Measurements from ENCODE around the gene SH3BGRL.

DNA sequence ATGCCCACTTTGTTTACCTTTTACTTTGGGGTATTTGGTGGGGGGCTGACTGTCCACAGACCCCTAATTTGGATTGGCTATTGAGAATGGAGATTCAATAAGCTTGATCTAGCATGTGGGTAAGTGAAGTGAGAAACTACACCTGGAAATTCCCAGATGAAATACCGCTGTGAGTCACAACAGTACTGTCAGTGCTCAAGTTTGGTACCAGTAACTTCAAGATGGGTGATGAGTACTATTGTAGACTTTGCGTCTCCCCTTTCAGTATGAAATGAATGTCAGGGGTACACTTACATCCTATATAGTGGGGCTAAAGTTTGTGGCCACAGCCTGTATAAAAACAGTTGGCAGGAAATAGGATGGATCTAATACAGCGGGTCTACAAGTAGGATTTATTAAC, 33.5 kb upstream of the SH3BGRL start:
- TF ChIP-seq, protein P1, sequence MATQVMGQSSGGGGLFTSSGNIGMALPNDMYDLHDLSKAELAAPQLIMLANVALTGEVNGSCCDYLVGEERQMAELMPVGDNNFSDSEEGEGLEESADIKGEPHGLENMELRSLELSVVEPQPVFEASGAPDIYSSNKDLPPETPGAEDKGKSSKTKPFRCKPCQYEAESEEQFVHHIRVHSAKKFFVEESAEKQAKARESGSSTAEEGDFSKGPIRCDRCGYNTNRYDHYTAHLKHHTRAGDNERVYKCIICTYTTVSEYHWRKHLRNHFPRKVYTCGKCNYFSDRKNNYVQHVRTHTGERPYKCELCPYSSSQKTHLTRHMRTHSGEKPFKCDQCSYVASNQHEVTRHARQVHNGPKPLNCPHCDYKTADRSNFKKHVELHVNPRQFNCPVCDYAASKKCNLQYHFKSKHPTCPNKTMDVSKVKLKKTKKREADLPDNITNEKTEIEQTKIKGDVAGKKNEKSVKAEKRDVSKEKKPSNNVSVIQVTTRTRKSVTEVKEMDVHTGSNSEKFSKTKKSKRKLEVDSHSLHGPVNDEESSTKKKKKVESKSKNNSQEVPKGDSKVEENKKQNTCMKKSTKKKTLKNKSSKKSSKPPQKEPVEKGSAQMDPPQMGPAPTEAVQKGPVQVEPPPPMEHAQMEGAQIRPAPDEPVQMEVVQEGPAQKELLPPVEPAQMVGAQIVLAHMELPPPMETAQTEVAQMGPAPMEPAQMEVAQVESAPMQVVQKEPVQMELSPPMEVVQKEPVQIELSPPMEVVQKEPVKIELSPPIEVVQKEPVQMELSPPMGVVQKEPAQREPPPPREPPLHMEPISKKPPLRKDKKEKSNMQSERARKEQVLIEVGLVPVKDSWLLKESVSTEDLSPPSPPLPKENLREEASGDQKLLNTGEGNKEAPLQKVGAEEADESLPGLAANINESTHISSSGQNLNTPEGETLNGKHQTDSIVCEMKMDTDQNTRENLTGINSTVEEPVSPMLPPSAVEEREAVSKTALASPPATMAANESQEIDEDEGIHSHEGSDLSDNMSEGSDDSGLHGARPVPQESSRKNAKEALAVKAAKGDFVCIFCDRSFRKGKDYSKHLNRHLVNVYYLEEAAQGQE (IDR thresholded peaks at IDR 0.05; ENCODE audit: insufficient replicate concordance, low read depth): no peak
- no peak for TF ChIP-seq POLR2AphosphoS5 (IDR thresholded peaks at IDR 0.05; ENCODE audit: low read depth)
- TF ChIP-seq, protein P2, sequence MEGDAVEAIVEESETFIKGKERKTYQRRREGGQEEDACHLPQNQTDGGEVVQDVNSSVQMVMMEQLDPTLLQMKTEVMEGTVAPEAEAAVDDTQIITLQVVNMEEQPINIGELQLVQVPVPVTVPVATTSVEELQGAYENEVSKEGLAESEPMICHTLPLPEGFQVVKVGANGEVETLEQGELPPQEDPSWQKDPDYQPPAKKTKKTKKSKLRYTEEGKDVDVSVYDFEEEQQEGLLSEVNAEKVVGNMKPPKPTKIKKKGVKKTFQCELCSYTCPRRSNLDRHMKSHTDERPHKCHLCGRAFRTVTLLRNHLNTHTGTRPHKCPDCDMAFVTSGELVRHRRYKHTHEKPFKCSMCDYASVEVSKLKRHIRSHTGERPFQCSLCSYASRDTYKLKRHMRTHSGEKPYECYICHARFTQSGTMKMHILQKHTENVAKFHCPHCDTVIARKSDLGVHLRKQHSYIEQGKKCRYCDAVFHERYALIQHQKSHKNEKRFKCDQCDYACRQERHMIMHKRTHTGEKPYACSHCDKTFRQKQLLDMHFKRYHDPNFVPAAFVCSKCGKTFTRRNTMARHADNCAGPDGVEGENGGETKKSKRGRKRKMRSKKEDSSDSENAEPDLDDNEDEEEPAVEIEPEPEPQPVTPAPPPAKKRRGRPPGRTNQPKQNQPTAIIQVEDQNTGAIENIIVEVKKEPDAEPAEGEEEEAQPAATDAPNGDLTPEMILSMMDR (IDR thresholded peaks at IDR 0.05; ENCODE audit: insufficient read depth, low read length): no peak
- no peak for TF ChIP-seq GABPA (IDR thresholded peaks at IDR 0.05; ENCODE audit: low read depth)

Measured in HL-60 (cell line).